T-helper 2 cell (primary cell): ENCODE data around the gene ASCC3.
"Not testable (repeated sequence)": the region's sequence is repeated elsewhere in the genome, so short reads cannot be mapped to it uniquely, and the experiment has no call there.

ENCODE experiments used
- DNase-seq, 5 experiments: peaks; one replicate each; pipeline versions ENCODE4 v3.0.0 to v3.0.0-alpha.2; 2012 to 2022

ASCC3 gene

DNA sequence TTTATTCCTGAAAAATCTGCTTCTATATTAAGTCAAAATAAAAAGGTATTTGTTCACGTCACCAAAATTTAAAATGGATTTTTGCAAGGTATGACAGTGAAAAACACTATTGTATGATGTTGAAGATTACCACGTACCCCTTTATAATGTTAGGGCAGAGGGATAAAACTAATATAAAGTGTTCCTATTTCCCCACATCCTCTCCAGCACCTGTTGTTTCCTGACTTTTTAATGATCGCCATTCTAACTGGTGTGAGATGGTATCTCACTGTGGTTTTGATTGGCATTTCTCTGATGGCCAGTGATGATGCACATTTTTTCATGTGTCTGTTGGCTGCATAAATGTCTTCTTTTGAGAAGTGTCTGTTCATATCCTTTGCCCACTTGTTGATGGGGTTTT is 240.0 kb downstream of the ASCC3 start:
- DNase-seq: not testable (repeated sequence)

- DNase-seq: no peak
Measured at GRCh38 chr6:100633096-100633777, 247.9 kb downstream of the ASCC3 start.

DNA sequence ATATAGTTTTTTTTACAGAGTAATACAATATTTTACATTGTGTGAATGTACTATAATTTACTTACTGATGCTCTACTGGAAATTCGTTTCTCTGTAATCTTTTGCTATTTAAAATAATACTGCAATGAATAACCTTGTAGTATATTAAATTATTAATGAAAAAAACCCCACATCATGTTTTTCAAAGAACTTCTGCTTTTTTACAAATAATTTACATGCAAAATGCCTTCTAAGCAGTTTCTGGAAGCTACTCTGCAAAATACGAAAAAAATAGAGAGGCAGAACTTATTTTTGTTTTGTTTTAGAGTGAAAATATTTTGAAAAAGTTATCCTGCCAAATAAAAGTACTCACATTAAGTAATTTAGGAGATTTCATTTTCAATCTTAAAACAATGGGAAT is 250.6 kb downstream of the ASCC3 start:
- DNase-seq: no peak

GRCh38 chr6:100627911-100628758 is 253.0 kb downstream of the ASCC3 start:
- DNase-seq: no peak

GRCh38 chr6:100626721-100627120 is 254.4 kb downstream of the ASCC3 start:
- no peak for DNase-seq

DNA sequence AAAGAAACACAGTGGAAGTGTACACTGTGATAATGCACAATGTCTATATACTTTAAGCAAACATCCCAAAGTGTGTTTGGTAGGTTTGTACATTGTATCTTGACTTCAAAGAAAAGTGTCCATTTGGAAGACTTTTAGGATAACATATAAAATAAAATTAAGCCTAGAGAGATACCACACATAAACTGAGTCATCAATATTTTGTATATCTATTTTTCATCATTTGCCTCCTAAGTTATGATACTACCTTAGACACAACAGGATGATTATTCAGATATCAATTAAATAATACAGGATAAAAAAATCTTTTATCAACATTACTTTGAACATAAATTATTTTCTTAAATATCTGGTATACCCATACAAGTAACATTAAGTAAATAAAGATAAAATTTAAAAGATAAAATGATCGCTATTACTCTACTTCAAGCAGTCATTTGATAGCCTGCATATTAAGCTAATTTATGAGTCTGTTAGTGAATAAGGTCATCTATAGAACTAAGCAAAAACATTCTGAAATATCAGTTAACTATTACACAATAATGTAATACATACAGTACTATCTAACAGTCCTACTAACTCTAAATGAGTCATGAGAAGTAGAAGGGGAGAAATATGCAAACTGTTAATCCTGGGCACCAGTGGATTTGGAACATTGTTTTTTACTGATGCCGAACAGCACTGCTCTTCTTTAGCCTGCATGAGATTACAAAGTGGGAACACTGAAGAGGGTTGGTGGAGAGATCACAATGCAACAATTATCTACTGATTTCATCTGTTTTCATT is 258.0 kb downstream of the ASCC3 start:
- DNase-seq: no peak

DNA sequence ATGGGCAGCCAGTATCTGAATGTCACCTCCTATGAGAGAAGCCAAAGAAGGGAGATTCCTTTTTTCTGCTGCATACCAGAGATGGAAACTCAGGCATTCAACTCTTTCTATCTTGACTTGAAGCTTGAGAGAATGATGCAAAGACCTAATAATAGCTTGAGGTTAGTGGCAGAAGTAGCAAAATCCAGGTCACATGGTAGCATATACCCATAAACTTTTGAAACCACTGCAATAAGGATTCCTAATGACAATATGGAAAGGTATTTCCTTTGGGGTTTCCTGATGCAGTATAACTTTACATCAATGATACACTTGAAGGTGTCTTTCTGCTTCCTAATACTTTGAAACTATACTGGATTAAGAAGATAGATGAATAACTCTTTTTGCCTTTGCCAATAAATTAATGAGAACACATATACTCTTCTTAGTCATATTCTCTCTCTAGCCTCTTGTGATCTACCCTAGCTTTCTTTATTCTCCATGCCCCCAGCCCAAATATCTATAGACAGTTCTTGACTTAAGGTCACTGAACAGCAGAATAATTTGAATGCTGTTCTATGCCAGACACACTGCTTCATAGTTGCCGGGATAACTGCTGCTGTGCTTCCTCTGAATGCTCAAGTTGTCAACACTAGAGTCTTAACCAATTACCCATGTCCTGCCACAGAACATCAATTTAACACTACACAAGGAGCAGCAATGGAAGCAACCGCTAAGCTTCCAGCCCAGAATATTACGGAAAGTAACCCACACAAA is 260.9 kb downstream of the ASCC3 start:
- no peak for DNase-seq

DNA sequence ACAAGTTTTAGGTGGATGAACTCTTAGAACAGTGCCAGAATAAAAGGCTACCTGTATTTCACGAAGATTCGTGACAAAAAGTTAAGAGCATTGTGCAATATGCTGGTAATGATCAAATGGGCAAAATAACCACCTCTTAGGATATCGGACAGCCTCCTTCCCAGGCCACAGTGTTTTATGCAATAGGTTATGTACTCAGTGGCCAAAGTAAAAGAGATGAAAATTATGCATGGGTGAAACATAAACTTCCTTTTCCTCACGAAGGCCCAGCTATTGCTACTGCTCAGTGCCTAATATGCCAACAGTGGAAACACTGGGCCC is 262.8 kb downstream of the ASCC3 start:
- no peak for DNase-seq

DNA sequence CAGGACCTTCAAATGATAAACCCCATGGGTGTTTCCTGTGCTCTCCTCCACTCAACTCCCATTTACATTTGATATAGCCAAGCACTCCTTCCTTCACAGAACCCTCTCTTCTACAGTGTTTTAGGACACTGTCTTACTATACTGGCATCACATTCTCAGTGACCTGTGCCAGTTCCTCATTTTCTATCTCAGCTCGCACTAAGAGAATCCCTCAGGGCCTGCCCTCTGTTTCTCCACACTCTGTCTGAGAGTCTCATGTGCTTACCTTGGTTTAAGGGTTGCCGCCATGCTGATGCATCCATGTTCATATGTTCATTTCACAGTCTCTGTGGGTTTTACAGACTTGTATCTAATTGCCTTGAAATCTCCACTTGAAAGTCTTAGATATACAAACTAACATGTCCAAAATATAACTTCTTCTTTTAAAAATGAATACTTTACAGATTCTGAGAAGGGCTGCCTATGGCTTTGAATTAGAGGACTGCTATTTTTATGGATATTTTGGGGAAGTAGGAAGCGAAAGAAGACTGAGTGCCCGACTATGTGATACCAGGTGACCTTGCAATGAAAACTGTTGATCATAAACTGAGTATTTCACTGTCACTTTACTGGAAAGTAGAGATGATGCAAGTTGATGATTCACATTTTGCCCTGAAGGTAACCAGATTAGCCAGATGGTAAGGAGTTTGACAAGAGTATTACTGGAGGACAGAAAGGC is 263.3 kb downstream of the ASCC3 start:
- DNase-seq: no peak

DNA sequence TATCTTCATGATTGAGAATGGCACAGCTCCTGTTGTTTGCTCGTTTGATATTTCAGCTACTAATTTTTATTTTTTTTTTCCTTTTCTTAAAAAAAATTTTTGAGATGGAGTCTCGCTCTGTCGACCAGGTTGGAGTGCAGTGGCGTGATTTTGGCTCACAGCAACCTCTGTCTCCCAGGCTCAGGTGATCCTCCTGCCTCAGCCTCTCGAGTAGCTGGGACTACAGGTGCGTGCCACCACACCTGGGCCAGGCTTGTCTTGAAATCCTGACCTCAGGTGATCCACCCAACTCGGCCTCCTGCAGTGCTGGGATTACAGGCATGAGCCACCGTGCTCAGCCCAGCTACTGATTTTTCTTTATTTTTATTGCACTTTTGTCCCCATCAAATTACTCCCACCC is 266.2 kb downstream of the ASCC3 start:
- DNase-seq: no peak

DNA sequence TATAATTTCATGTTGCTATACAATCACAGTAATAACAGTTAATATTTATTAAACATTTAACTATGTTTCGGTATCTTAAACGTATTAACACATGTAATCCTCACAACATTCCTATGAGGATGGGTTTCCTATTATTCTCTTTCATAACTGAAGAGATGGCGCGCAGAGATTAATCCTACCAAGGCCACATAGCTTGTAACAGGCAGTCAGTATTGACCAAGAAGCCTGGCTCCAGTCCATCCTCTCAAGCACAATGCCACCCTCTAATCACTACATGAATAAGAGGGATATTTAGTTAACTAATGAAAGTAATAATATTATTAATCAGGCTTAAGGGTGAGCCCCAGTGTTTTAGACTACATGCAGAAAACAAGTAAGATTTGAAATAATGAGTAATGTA is 266.7 kb downstream of the ASCC3 start:
- no peak for DNase-seq

- DNase-seq: no peak
Measured at GRCh38 chr6:100613656-100614055, 267.5 kb downstream of the ASCC3 start.

- DNase-seq: no peak
Measured at GRCh38 chr6:100612094-100612493, 269.0 kb downstream of the ASCC3 start.

DNA sequence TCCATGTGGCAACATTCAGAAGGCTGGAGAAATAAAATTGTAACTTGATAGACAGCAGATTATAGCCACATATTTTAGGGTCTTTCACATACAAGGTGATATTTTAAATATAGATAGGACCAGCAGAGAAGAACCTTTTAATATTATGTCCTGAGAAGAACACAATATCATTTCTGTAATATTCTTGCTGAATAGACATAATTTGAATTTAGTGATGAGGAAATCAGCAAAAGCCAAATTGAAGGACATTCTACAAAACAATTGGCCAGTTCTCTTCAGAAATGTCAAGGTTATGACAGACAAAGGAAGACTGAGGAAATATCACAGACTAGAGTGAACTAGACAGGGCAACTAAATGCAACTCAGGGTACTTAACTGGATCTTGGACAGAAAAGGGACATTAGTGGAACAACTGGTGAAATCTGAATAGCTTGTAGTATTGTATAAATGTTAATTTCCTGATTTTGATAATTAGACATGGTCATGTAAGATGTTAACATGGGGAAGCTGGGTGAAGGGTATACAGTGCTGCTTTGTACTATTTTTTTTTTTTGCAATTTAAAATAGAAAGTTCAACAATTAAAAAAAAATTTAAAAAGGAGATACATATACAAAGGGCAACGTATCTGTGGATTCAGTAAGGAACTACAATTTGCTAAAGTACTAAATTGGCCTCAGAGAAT is 281.9 kb downstream of the ASCC3 start:
- no peak for DNase-seq

DNA sequence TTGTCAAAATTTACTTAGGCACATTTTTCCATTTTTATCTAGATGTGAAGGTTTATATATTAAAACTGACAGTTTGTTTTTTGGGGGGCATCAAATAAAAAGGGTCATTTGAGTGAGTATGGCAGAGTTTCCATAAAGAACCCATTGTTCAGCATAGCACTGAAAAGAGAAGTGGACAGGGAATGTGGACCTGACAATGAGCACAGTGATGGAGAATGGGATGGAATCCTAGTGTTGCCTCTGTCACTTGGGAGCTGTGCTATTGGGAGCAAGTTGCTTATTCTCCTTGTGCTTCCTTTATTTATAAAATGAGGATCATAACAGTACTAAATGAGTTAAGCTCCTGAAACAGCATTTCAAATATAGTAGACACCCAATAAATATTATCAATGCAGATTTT is 285.7 kb downstream of the ASCC3 start:
- no peak for DNase-seq

GRCh38 chr6:100593522-100593921 is 287.6 kb downstream of the ASCC3 start:
- peak in 1 of 5 experiments; percentile 63 for DNase-seq

DNA sequence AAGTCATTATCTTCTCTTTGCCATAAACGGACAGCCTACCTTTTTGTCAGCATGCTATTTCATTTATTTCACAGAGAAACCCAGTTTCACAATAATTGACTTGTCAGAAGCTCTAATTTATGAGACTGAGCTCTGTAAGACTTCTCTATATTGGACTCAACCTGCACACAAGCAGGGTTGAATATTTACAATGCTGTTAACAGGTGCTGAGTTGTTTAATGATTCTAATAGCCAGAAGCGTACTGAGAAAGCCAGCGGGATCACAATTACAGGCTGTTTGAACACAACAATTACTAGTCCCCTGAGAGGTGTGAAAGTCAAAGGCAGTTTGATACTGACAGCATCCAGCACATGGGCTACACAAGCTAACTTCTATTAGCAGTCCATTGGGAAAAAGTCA is 288.2 kb downstream of the ASCC3 start:
- no peak for DNase-seq

GRCh38 chr6:100577425-100577824 is 303.7 kb downstream of the ASCC3 start:
- DNase-seq: peak in 1 of 5 experiments; percentile 40

DNA sequence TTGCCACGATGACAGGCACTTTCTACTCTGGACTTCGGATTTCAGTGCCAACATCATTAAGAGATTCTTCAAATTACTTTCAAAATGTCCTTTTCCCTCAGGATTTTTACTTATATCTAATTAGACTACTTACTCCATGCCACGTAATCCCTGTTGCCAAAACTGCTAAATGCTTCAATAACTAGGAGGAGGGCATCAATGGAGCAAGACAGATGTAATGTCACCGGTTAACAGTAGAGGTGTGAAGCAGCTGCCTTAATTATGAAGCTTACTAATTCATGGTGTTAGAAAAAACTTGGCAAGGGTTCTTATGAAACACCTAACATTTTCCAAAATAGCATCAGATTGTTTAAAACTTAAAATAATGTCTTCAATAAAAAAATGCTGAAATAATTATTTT is 305.2 kb downstream of the ASCC3 start:
- no peak for DNase-seq

DNA sequence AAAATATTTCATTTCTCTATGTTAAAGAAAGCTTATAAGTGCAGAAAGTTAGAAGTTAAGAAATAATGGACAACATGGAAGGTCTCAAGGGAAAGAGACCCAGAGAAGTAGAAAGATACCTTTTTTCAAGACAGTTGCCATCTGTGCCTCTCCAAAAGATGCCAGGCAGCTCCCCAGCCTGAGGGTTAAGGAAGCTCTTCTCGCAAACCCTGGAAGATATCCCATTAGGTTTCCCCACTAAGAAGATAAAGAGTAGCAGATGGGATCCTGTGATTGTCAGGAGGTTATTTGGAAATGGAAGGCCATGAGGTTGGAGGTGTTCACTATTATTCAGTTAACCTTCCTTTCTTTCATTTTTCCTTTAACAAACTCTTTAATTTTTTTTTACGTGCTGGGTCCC is 306.3 kb downstream of the ASCC3 start:
- DNase-seq: no peak

DNA sequence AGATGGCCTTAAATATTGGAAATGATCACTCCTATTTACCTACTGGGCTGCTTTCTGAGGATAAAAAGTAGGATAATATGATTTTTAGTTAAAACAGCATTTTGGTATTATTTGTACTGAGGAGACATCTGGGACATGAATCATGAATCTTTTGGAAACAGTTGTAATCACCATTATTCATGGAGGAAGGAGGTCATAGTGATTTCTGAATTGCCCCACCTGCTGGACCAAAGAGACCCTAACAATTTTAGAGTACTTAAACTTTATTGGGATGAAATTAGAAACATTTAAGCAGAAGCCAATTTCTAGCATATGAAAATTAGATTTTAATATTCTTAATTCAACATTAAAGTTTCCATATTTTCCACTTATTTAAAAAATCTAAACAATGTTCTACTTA is 308.0 kb downstream of the ASCC3 start:
- DNase-seq: no peak

- DNase-seq: peak in 1 of 5 experiments; percentile 81
Measured at GRCh38 chr6:100568255-100568654, 312.9 kb downstream of the ASCC3 start.
